Measurements from ENCODE around the gene ENDOU.

DNA sequence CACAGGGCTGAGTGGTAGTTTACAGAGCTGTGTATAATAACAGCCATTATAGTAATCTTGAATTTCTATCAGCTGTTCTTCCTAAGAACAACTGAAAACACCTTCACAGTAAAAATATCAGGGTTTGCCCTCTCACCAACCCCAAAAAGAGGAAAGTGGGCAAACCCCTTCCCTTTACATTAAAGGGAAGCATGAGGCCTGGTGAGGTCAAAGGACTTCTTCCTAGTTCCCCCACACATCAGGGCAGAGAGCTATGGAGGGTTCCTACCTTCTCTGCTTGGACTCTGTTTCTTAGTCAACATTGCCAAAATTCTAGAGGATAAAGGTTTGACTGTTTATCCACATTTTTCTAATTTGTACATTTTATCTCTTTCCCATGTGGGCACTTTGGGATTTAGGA, 15.0 kb downstream of the ENDOU start:
- TF ChIP-seq, protein P1, sequence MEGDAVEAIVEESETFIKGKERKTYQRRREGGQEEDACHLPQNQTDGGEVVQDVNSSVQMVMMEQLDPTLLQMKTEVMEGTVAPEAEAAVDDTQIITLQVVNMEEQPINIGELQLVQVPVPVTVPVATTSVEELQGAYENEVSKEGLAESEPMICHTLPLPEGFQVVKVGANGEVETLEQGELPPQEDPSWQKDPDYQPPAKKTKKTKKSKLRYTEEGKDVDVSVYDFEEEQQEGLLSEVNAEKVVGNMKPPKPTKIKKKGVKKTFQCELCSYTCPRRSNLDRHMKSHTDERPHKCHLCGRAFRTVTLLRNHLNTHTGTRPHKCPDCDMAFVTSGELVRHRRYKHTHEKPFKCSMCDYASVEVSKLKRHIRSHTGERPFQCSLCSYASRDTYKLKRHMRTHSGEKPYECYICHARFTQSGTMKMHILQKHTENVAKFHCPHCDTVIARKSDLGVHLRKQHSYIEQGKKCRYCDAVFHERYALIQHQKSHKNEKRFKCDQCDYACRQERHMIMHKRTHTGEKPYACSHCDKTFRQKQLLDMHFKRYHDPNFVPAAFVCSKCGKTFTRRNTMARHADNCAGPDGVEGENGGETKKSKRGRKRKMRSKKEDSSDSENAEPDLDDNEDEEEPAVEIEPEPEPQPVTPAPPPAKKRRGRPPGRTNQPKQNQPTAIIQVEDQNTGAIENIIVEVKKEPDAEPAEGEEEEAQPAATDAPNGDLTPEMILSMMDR (IDR thresholded peaks at IDR 0.05) = no peak
- TF ChIP-seq POLR2A (IDR thresholded peaks at IDR 0.05) = no peak
